Activated CD8-positive, alpha-beta memory T cell treated with anti-CD3 and anti-CD28 coated beads for 4 hours (primary cell): ENCODE data around the gene SRBD1.

ENCODE experiments used
- DNase-seq, 2 donors: peaks; one replicate each; pipeline ENCODE4 v3.0.0-alpha.2; 2020; ENCODE audit warnings: low read depth in 2 of 2

SRBD1 gene

DNA sequence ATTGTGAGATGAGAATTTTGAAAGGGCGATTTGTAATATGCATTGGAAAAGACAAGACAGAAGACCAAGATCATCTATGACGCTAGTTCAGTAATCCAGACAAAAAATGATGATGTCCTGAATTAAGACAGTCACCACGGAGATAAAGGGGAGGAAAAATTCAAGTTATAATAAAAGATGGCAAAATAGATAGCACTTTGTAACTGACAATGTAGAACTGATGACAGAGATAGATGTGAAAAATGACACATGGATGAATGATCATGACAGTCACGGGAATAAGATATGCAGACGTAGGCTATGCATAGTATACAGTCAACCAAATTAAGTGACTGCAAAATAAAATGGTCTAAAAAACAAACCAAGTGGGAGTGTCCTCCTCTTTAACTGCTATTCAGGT is 59.2 kb downstream of the SRBD1 start:
- DNase-seq: no peak

DNA sequence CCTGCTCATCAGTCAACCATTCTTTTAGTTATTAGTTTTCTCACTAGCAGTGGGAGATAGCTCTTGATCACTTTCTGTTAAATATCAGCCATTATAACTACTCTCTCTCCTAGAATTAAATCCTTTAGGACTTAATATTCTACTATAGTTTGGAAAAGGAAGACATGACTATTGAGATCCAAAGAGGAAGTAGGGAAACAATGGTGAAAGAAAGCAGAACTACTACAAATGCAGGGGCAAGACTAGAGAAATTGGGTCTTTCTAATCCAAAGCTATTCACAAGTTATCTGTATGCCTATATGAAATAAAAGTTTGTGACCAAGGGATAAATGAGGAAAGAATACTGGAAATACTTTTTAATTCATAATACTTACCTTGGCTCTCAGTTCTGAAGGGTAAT is 65.1 kb downstream of the SRBD1 start:
- DNase-seq: no peak

DNA sequence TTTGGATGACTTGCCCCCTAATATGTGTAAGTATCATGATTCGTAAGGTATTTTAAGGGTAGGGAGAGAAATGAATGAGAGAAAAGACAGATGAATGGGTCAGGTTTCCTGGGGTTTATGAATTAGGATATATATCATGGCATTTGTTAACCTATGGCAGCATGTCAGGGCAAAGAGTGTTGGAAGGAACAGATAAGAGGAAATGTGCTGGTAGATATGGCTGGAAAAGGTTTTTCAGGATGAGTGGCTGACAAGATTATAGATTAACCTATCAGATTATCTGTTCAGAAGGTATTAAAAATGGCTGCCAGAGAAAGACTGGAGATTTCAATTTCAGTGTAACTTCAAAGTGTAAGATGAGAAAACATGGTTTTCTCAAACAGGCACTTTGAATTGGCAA is 67.8 kb downstream of the SRBD1 start:
- DNase-seq: no peak

DNA sequence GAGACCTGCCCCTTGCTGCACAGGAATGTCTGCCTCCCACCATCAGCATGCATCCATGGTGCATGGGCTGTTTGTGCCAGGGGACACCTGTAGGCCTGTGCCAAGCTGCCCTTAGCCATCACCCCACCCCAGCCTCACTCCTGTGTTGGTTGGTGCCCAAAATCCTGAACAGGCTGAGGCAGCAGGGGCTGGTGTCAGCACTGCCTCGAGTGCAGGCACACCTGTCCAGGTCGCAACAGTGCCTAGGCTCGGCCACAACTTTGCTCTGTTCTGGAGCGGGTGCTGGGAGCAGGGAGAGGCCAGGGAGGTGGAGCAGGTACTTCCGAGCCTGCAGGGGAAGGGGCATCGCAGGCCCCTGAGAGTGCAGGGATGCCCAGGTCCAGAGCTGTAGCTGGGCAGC is 69.1 kb downstream of the SRBD1 start:
- DNase-seq: no peak

- no peak for DNase-seq
Observed at GRCh38 chr2:45541450-45541849, 69.6 kb downstream of the SRBD1 start.

DNA sequence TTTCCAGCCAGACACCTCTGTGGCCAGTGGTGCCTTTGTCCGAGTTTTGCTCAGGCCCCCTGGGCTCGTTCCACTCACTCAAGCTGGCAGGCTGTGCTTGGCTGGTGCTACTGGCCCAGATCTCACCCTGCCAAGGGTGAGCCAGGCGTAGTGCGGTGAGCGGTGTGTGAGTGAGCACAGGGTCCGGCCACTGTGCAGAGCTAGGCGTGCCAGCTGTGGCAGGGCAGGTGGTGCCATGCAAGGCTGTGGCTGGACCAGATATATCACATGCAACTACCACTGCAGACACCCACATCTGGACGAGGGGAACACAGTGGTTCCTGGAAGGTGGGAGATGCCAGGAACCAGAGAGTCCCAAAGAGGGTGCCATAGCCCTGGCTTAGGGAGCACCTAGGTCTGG is 70.1 kb downstream of the SRBD1 start:
- no peak for DNase-seq

GRCh38 chr2:45533771-45534170 is 77.3 kb downstream of the SRBD1 start:
- no peak for DNase-seq

DNA sequence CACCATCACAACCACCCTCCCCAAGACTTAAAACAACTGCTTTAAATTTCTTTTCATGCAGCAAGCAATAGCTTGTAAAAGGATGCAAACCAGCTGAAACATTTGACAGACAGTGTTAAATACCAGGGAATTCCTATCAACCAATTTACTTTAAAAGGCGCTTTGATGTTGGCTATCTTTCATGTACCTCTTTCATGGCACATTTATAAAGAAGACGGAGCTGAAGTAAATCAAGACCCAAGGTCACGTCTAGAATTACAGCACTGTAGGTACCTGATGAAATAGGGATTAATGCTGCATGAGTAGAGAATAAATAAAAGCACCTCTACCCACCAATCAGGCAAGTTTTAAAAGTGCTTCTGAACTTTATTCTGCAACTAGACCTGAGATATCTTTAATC is 78.9 kb downstream of the SRBD1 start:
- DNase-seq: no peak

- no peak for DNase-seq
Observed at GRCh38 chr2:45524016-45524415, 87.1 kb downstream of the SRBD1 start.

DNA sequence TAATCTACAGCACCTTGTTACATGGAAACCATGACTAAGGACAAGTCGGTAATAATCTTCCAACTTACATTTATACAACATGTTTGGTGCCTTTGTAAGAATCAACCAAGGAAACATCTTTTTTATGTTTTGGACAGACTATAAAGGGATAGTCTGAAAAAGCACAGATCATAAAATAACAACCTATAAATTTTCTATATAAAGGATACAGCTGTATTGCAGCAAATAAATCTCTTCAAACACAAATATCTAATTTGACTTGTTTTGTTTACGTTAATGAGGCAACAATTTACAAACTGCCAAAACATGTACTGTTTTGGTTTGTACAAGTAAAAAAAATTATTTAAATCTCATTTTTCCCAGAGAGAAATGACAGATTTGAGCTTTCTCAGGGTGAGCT is 92.5 kb downstream of the SRBD1 start:
- no peak for DNase-seq

GRCh38 chr2:45510701-45511420 is 100.2 kb downstream of the SRBD1 start:
- DNase-seq: no peak

DNA sequence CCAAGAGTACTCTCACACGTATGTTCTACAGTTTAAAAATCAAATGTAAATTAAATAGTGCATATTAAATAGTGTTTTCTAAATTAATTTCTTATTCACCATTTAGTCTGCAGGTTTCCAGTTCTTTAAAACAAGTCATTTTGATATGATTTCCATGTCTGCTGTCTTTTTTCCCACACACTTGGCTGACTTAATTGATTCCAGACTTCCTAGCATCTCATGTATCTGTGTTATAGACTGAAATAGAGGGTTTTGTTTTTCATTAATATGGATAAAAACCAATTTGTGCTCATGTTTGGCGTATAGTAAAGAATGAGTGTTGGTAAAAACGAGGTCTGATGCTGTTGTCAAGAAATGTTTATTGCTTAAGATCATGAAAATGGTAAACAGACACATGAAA is 104.3 kb downstream of the SRBD1 start:
- DNase-seq: no peak

GRCh38 chr2:45505138-45505537 is 105.9 kb downstream of the SRBD1 start:
- no peak for DNase-seq

GRCh38 chr2:45498661-45499550 is 112.2 kb downstream of the SRBD1 start:
- DNase-seq: no peak

DNA sequence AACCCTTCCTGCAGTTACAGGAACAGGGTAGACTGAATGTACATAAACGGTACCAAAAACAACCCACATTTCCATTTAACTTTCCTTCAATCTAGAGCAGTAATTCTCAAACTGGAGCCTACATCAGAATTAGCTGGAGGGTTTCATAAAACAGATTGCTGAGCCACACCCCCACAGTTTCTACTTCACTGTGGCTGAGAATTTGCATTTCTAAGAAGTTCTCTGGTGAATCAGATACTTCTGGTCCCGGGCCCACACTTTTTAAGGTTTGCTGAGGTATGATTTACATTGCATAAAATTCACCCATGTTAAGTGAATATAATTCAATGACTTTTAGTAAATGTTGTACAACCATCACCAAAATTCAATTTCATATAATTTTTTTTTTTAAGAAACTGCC is 113.7 kb downstream of the SRBD1 start:
- DNase-seq: no peak

- no peak for DNase-seq
Observed at GRCh38 chr2:45496869-45497268, 114.2 kb downstream of the SRBD1 start.

- DNase-seq: no peak
Observed at GRCh38 chr2:45494978-45495293, 116.1 kb downstream of the SRBD1 start.

- no peak for DNase-seq
Observed at GRCh38 chr2:45494275-45494977, 116.6 kb downstream of the SRBD1 start.

DNA sequence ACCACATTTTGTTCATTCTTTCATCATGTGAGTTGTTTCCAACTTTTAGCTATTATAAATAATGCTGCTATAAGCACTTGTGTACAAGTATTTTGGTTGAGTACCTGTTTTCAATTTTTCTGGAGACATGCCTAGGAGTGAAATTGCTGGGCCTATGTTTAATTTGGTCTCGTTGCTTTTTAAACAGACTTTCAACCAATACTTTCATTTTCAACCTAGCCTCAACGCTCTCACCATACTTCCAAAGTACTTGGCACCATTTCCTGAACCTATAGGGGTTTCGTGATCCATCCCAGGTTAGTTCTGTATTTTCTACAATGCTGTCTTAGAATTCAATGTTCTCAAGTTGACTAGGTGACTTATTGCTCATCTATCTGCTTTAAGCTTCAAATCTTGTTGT is 126.1 kb downstream of the SRBD1 start:
- DNase-seq: no peak

GRCh38 chr2:45483997-45484396 is 127.1 kb downstream of the SRBD1 start:
- DNase-seq: no peak

GRCh38 chr2:45477546-45477945 is 133.5 kb downstream of the SRBD1 start:
- no peak for DNase-seq

- DNase-seq: no peak
Observed at GRCh38 chr2:45470531-45470930, 140.5 kb downstream of the SRBD1 start.
